Activated CD4-positive, alpha-beta T cell treated with anti-CD3 and anti-CD28 coated beads, Interleukin-2, amount 50 U/mL, for 48 hours (primary cell): Measurements from ENCODE around the gene ZXDA.
"Not testable (repeated sequence)": the region's sequence is repeated elsewhere in the genome, so short reads cannot be mapped to it uniquely, and the experiment has no call there.

ENCODE experiments used
- DNase-seq, 2 experiments: peaks; one replicate each; pipeline ENCODE4 v3.0.0-alpha.2; 2020

ZXDA gene

GRCh38 chrX:57910287-57910912 lies at the start of gene ZXDA:
Gene ZXDA (minus strand): TSS chrX:57910458. CDS start chrX:57910420, 38 bp downstream.
- DNase-seq: not testable (repeated sequence)

DNA sequence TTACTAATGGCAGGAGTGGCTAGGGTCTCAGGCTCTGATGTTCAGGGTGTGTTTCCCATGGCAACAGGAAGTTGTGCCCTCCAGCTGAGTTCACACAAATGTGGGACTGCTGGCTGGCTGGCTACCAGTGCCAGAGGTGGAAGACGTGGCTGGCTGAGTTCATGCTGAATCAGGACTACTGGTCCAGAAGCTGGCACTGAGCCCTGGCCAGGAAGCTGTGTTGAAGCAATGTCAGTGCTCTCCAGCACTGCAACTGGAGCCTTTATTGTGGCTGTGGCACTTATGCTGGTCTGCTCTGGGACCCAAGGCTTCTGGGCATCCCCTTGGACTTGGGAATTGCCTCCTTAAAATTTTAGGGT lies 42.0 kb upstream of the ZXDA start:
- no peak for DNase-seq

- no peak for DNase-seq
Measured at GRCh38 chrX:57951666-57952319, 41.5 kb upstream of the ZXDA start.

DNA sequence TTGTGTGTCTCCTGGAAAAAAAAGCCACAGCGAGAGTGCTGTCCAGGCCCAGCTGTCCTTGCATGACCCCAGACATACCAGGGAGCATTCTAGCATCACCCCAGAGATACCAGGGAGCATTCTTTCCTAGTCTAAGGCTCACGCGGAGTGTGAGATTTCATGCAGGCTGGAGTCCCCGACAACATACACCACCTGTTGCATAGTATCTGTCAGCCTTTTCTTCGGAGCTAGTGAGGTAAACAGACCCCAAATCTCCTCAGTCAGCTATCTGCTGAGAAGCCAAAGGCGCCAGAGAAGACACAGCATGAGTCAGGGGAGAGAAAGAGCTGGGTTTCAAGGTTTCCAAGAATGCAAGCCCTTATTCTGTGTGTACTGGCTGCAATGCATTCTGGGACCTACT lies 23.1 kb upstream of the ZXDA start:
- DNase-seq: no peak

DNA sequence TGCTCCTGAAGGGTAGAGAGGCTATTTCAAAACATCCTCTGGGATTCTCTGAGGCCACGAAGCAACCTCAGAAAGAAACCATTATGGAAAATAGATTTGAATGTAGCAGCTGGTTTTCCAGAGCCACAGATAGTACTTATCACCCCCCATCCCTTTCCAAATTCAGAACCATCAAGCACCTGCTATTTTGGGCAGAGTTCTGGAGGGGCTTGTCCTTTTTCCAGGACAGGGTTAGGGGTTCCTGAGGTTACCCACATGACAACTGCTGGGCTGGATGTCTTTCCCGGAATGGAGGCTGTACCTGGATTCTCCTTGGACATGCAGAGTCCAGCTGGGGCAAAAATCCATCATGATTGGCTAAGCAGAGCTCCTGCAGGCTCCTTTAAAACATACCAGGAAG lies 22.0 kb upstream of the ZXDA start:
- DNase-seq: no peak

DNA sequence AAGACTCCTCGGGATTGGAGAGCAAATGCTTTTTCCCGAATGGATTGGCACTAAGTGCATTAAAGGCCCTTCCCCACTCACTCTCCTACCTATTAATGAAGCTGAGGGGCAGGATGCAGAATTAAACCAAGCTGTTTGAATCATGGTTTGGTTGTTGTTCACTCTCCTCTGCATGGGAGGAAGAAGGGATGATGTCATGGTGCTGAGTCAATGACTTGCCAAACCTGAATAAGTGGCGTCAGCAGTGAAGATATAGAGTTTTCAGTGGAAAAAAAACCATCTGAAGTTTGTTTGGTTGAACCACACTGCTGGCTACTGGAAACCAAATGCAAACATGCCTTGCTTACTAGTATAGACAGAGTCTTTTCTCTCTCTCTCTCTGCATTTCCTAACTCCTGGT lies 19.8 kb upstream of the ZXDA start:
- no peak for DNase-seq

DNA sequence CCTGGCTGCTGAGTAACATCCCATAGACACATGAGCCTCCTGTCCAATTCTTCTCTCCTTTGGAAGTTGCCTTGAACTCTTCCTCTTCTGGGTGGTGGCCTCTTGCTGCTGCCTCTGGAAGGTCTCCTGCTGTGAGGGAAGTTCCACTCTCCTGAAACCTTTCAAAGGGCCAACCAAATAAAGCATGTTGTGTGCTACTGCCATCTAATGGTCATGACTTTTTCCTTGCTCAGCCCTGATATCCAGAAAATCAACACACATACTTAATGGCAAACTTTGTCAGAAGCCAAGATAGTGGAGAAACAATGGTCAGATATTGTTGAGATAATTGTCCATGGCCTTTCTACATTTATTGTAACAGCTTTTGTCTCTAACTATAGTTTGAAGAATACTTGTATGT lies 19.1 kb upstream of the ZXDA start:
- DNase-seq: no peak

DNA sequence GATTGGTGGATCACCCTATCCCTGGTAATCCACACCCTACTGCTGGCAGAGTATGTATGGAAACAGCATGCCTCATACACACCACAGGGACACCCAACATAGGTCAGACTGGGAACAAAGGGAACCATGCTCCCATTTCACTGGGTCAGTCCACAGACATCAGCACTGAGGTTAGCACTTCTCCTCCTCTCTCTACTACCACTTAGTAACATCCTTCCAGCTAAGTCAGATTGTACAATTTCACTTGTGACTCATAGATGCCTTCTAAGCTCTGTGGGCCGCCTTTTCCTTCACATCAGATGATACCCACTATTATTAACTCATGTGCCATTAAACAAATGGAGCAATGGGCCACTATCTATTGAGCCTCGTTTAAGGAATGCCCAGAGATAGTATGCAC lies 15.5 kb upstream of the ZXDA start:
- DNase-seq: no peak

DNA sequence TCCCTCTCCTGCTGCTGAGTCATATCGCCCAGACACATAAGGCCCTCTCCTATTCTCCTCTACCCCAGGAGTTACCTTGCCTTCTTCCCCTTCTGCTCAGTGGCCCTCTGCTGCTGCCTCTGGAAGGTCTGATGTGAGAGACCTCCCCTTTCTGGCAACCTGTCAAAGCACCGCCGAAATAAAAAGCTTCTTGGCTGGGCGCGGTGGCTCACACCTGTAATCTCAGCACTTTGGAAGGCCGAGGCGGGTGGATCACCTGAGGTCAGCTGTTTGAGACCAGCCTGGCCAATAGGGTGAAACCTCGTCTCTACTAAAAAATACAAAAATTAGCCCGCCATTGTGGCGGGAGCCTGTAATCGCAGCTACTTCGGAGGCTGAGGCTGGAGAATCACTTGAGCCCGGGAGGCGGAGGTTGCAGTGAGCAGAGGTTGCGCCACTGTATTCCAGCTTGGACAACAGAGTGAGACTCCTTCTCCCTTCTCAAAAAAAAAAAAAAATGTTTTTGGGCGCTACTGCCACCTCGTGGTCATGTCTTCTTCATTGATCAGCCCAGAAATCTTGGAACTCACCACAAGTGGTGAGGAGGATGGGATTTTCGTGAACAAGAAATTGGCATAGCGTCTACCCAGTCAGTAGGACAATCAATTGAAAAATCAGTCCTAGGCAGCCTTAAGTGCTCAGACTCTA lies 8.6 kb upstream of the ZXDA start:
- DNase-seq: no peak

- no peak for DNase-seq
Measured at GRCh38 chrX:57915680-57916079, 5.4 kb upstream of the ZXDA start.

- DNase-seq: peak in 1 of 2 experiments; percentile 16
Measured at GRCh38 chrX:57909595-57910286, 517 bp downstream of the ZXDA start.

DNA sequence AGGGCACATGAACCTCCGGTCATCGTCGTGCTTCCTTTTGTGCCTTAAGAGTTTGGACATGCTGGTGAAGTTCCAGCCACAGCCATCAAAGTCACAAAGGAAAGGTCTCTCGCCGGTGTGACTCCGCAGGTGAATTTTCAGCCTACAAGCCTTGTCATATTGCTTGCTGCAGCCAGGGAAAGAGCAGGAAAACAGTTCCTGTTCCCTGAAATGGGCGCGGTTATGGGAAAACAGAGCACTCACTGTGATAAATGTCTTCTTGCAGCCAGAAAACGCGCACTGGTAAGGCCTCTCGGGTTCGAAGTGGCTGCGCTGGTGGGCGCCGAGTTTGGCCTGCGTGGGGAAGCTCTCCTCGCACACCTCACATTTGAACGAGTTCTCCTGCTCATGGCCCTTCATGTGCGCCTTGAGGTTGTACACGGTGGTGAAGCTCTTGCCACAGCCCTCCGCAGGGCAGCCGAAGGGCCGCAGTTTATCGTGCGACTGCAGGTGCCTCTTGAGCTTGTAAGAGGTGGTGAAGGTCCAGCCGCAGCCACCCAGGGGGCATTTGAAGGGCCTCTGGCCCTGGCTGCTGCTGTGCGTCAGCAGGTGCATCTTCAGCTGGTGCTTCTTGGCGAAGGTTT lies 1.2 kb downstream of the ZXDA start:
- DNase-seq: not testable (repeated sequence)

GRCh38 chrX:57906790-57907189 lies 3.5 kb downstream of the ZXDA start:
- no peak for DNase-seq

GRCh38 chrX:57905141-57905540 lies 5.1 kb downstream of the ZXDA start:
- DNase-seq: no peak

- no peak for DNase-seq
Measured at GRCh38 chrX:57904176-57904880, 5.9 kb downstream of the ZXDA start.

DNA sequence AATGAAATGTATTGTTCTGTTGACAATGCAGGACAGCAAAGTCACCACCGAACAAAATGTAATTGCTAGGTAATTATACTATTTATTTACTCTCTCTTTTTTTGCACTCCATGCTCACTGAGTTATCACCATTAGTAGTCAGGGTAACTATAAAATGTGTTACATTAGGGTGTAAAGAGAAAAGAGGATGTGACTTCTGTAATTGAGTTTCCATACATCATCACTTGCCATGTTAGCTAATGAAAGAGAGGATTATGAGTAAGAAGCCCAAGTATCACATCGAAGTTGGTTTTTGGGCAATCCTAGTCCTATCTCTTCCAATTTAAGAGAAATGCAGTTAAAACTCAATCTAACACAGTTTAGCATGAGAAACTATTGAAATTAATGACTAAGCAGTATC lies 7.6 kb downstream of the ZXDA start:
- DNase-seq: no peak

DNA sequence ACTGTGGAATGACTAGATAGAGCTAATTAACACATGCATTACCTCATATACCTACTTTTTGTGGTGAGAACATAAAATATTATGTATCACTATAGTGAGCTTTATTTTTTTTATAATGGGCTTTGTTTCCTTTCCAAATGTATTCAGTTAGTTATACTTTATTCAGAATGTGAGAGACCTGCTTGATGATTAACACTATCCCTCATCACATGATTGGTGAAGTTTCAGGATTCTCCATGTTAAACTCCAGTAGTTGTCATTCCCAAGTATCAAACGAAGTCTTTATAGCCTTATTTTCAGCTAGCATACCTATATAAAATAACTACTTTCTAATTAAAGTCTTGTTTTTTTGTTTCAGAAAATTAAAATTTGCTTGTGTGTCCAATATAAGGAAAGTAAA lies 8.8 kb downstream of the ZXDA start:
- no peak for DNase-seq

DNA sequence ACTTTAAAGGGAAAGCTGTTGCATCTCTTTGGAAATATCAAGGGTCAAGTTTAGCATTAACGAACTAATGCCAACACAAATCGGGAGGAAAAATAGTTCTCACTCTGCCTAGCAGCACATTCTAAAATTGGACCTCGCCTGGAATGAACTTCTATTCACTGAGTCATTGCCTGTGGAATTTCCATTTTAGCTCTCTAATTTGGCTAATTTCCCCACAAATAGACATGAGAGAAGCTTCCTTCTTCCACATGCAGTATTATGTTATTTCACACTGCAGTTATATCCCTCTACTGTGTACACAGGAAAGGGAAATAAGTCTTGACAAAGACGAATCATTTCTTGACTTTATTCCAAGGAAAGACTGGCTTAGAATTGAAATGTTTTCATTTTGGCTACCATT lies 9.3 kb downstream of the ZXDA start:
- no peak for DNase-seq

GRCh38 chrX:57899906-57900305 lies 10.4 kb downstream of the ZXDA start:
- no peak for DNase-seq

GRCh38 chrX:57899064-57899463 lies 11.2 kb downstream of the ZXDA start:
- no peak for DNase-seq

DNA sequence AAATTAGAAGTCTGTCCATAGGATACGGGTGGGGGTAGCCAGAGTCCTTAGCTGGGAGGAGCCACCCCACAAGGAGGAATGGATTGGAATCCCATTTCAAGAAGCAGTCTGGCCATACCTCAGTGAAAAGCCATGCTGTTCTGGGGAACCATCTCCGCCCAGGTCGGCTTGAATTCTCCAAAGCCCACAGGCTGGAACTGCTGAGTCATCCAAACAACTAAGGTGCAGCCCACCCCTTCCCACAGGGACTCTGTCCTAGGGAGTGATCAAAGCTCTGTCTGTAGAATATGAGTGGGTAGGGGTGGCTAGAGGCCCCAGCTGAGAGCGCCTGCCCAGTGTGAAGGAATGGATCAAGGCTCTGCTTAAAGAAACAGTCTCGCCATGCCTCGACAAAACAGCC lies 38.8 kb downstream of the ZXDA start:
- DNase-seq: no peak
